ENCODE data around the gene PLK3. TPM values are rescaled to one million over a fixed set of nuclear protein-coding genes. Genes with fewer than 3 reads are reported as not detected.
A peak's percentile ranks its signal among the peaks of the same experiment; 100 is the strongest.

The PLK3 gene
- polyA plus RNA-seq, 1 donor (not counting 4 experiments of a cell fraction or from before 2014, with no cell fraction given), result 34.0 TPM

DNA sequence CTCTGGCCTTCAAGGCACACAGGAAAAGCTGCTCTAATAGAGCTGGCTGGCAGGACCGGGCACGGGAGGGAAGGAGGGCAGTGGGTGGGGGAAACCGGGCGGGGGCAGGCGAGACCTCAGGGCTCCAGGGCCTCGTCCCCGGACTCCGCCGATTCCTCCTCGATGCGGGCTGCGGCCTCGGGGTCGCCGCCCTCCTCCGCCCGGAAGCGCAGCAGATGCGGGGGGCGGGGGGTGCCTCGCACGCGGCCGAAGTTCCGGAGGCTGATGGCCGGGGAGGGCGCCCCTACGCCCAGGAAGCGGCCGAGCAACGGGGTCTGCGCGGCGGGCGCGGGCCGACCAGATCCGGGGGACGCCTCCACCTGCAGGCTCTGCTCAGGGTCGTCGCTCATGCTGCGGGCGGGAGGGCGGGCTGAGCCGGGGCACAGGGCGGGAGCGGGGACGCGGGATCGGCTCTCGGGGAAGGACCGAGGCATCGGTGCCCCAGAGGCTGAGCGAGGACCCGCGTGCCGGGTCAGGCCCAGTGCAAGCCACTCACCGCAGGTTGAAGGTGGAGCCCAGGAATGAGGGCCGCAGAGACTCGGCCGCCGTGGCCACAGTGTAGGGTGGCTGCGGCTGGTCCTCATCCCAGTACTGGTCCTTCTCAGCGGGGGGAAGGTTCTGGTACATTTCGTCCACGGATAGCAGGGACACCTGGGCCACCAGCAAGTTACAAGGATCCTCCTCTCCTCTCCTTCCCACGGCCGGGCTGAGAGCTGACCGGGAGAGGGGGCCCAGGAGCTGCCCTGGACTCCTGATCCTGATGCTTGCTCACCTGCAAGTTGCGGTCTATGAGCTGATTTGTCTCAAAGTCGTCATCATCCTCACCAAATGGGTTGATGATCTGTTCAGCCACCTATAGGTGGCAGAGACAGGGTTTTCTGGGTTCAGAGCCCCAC lies 15.8 kb upstream of the PLK3 start:
- H3K27ac ChIP-seq (ENCODE audit: control insufficient read depth, insufficient read depth, low read length), result no peak overlapping the region
- H3K4me2 ChIP-seq (ENCODE audit: control insufficient read depth, extremely low read depth, insufficient read depth, low read depth, low read length), result peak overlapping the region; percentile 56
- peak overlapping the region; percentile 3 for H3K9ac ChIP-seq (ENCODE audit: control insufficient read depth, extremely low read depth, insufficient read depth, low read length)
- FAIRE-seq, result no peak
- no peaks in the 10 kb centered on the region for H4K20me1 ChIP-seq (ENCODE audit: control insufficient read depth, extremely low read depth, insufficient read depth, low read length)
- H3K36me3 ChIP-seq (ENCODE audit: control insufficient read depth in 2 of 2, extremely low read depth in 1 of 2, insufficient read depth in 2 of 2, low read length in 2 of 2), result peaks cover 5 to 12% of the 10 kb centered on the region in 2 experiments
- dilution Hi-C loops (cut with MboI; ENCODE audit: extremely low pct_ligation_motif_present, low sequenced_read_pairs), result no loop called here
- TF ChIP-seq EZH2 (IDR thresholded peaks at IDR 0.05; ENCODE audit: low read length), result peak; percentile 37
- TF ChIP-seq, protein P1, sequence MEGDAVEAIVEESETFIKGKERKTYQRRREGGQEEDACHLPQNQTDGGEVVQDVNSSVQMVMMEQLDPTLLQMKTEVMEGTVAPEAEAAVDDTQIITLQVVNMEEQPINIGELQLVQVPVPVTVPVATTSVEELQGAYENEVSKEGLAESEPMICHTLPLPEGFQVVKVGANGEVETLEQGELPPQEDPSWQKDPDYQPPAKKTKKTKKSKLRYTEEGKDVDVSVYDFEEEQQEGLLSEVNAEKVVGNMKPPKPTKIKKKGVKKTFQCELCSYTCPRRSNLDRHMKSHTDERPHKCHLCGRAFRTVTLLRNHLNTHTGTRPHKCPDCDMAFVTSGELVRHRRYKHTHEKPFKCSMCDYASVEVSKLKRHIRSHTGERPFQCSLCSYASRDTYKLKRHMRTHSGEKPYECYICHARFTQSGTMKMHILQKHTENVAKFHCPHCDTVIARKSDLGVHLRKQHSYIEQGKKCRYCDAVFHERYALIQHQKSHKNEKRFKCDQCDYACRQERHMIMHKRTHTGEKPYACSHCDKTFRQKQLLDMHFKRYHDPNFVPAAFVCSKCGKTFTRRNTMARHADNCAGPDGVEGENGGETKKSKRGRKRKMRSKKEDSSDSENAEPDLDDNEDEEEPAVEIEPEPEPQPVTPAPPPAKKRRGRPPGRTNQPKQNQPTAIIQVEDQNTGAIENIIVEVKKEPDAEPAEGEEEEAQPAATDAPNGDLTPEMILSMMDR (optimal IDR thresholded peaks at IDR 0.05 in 1 of 3, IDR thresholded peaks at IDR 0.05 in 1 of 3, conservative IDR thresholded peaks at IDR 0.05 in 1 of 3; ENCODE audit: extremely low read depth in 1 of 3, insufficient read depth in 2 of 3, low read length in 3 of 3), result peak in 1 of 3 experiments; percentile 27
- H2AFZ ChIP-seq (ENCODE audit: control insufficient read depth, low read length), result peak overlapping the region; percentile 29
- H3K79me2 ChIP-seq (ENCODE audit: control insufficient read depth, insufficient read depth, low read length), result no peaks in the 10 kb centered on the region
- H3K4me3 ChIP-seq (ENCODE audit: control insufficient read depth in 2 of 3, extremely low read depth in 1 of 3, insufficient read depth in 2 of 3, low read depth in 1 of 3, low read length in 3 of 3), result peak overlapping the region in 1 of 3 experiments; percentile 34
- H3K27me3 ChIP-seq (ENCODE audit: control insufficient read depth, extremely low read depth, insufficient read depth, low read length), result no peaks in the 10 kb centered on the region
- no peak for DNase-seq (ENCODE audit: low read depth, low spot score)
- no peaks in the 10 kb centered on the region for H3K9me3 ChIP-seq (ENCODE audit: control insufficient read depth, low read depth, low read length)
- H3K9me1 ChIP-seq (ENCODE audit: control insufficient read depth, extremely low read depth, insufficient read depth, low read length), result peaks cover 2% of the 10 kb centered on the region
- H3K4me1 ChIP-seq (ENCODE audit: control insufficient read depth, extremely low read depth, insufficient read depth, low read length), result peaks cover 13% of the 10 kb centered on the region

DNA sequence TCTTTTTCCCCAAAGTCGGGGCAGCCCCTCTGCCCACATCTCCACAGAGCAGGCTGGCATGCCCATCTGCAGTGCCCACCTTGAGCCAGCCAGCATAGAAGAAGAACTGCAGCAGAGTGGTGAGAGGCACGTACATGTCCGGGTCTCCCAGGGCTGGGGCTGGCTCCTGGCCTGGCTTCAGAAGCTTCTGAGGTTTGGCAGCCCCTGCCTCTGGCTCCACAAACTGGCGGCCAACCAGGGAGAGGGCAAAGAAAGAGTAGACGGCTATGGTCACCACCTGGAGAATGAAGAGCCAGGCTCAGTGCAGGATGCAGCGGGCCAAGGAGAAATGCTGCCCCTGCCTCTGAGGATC lies 15.2 kb upstream of the PLK3 start:
- H2AFZ ChIP-seq (ENCODE audit: control insufficient read depth, low read length), result no peak overlapping the region

More for the DNA sequence above, 15.2 kb upstream of the PLK3 start:
- H3K79me2 ChIP-seq (ENCODE audit: control insufficient read depth, insufficient read depth, low read length), result no peaks in the 10 kb centered on the region
- peaks cover 3 to 12% of the 10 kb centered on the region in 2 experiments for H3K36me3 ChIP-seq (ENCODE audit: control insufficient read depth in 2 of 2, extremely low read depth in 1 of 2, insufficient read depth in 2 of 2, low read length in 2 of 2)
- peaks cover 2% of the 10 kb centered on the region for H3K9me1 ChIP-seq (ENCODE audit: control insufficient read depth, extremely low read depth, insufficient read depth, low read length)
- H3K9ac ChIP-seq (ENCODE audit: control insufficient read depth, extremely low read depth, insufficient read depth, low read length), result no peak overlapping the region
- DNase-seq (ENCODE audit: low read depth, low spot score) (no peak), FAIRE-seq (no peak)
- H4K20me1 ChIP-seq (ENCODE audit: control insufficient read depth, extremely low read depth, insufficient read depth, low read length), result no peaks in the 10 kb centered on the region
- dilution Hi-C loops (cut with MboI; ENCODE audit: extremely low pct_ligation_motif_present, low sequenced_read_pairs), result no loop called here
- no peak overlapping the region for H3K4me2 ChIP-seq (ENCODE audit: control insufficient read depth, extremely low read depth, insufficient read depth, low read depth, low read length)
- H3K27me3 ChIP-seq (ENCODE audit: control insufficient read depth, extremely low read depth, insufficient read depth, low read length), result no peaks in the 10 kb centered on the region
- TF ChIP-seq EZH2 (IDR thresholded peaks at IDR 0.05; ENCODE audit: low read length), result no peak
- TF ChIP-seq, protein P1 (optimal IDR thresholded peaks at IDR 0.05 in 1 of 3, IDR thresholded peaks at IDR 0.05 in 1 of 3, conservative IDR thresholded peaks at IDR 0.05 in 1 of 3; ENCODE audit: extremely low read depth in 1 of 3, insufficient read depth in 2 of 3, low read length in 3 of 3), result peak in 1 of 3 experiments; percentile 0
- no peaks in the 10 kb centered on the region for H3K9me3 ChIP-seq (ENCODE audit: control insufficient read depth, low read depth, low read length)
- no peak overlapping the region for H3K4me3 ChIP-seq (ENCODE audit: control insufficient read depth in 2 of 3, extremely low read depth in 1 of 3, insufficient read depth in 2 of 3, low read depth in 1 of 3, low read length in 3 of 3)
- H3K4me1 ChIP-seq (ENCODE audit: control insufficient read depth, extremely low read depth, insufficient read depth, low read length), result peaks cover 17% of the 10 kb centered on the region
- H3K27ac ChIP-seq (ENCODE audit: control insufficient read depth, insufficient read depth, low read length), result no peak overlapping the region
